ENCODE results near the gene RELA. TPM values are rescaled to one million over a fixed set of nuclear protein-coding genes. Genes with fewer than 3 reads are reported as not detected.
"Not testable (repeated sequence)": the region's sequence is repeated elsewhere in the genome, so short reads cannot be mapped to it uniquely, and the experiment has no call there.

Gene RELA
- total and polyA plus RNA-seq, 4 experiments from 2014 or later = 36.5 to 173 (median 122) TPM

- Mint-ChIP-seq H3K9me3 (no peaks in the 10 kb centered on the region), H3K4me3 (no peak overlapping the region), H3K36me3 (no peaks in the 10 kb centered on the region), H3K27ac (no peak overlapping the region), H3K4me1 (no peaks in the 10 kb centered on the region), H3K27me3 (peaks cover 0 to 1% of the 10 kb centered on the region in 2 donors)
- intact Hi-C loops (cut with micrococcal nuclease) = no loop called here
- DNase-seq = no peak
- H3K9me3 ChIP-seq (ENCODE audit: control insufficient read depth in 1 of 2, low read length in 2 of 2) = no peaks in the 10 kb centered on the region
- no peaks in the 10 kb centered on the region for H3K36me3 ChIP-seq (ENCODE audit: insufficient read depth, low read length)
- no peaks in the 10 kb centered on the region for H3K27me3 ChIP-seq (ENCODE audit: insufficient read depth, low read length)
- no peak overlapping the region for H3K27ac ChIP-seq (ENCODE audit: low read depth, low read length)
- POLR2A ChIA-PET (ENCODE audit: partially characterized antibody) = no interaction called here
- no peak overlapping the region for H3K4me3 ChIP-seq (ENCODE audit: low read length in 2 of 2)
- CTCF ChIA-PET (ENCODE audit: partially characterized antibody) = interaction anchor here (0.6 to 1.2 kb wide), 3 partner anchors 9 to 177 kb away, joined by 3 read pairs; no protein-coding TSS in a partner anchor
- no peaks in the 10 kb centered on the region for H3K4me1 ChIP-seq (ENCODE audit: insufficient read depth, low read length)
These were observed 32.9 kb upstream of the RELA start for GRCh38 chr11:65695459-65696241.

- Mint-ChIP-seq H3K36me3 (no peaks in the 10 kb centered on the region), H3K9me3 (no peaks in the 10 kb centered on the region), H3K4me1 (no peaks in the 10 kb centered on the region), H3K4me3 (no peak overlapping the region), H3K27ac (no peak overlapping the region), H3K27me3 (peaks cover 0 to 1% of the 10 kb centered on the region in 2 donors)
- Histone ChIP-seq H3K4me3 (ENCODE audit: low read length in 2 of 2) (no peak overlapping the region), H3K27ac (ENCODE audit: low read depth, low read length) (no peak overlapping the region), H3K36me3 (ENCODE audit: insufficient read depth, low read length) (no peaks in the 10 kb centered on the region), H3K27me3 (ENCODE audit: insufficient read depth, low read length) (no peaks in the 10 kb centered on the region), H3K9me3 (ENCODE audit: control insufficient read depth in 1 of 2, low read length in 2 of 2) (no peaks in the 10 kb centered on the region), H3K4me1 (ENCODE audit: insufficient read depth, low read length) (no peaks in the 10 kb centered on the region)
- POLR2A ChIA-PET (ENCODE audit: partially characterized antibody) = no interaction called here
- intact Hi-C loops (cut with micrococcal nuclease) = no loop called here
- CTCF ChIA-PET (ENCODE audit: partially characterized antibody) = no interaction called here
- no peak for DNase-seq
These were observed 29.7 kb upstream of the RELA start for GRCh38 chr11:65692367-65692766.

- CTCF ChIA-PET (ENCODE audit: partially characterized antibody) = interaction anchor here (0.6 kb wide), 1 partner anchor 331 kb away, joined by 3 read pairs; no protein-coding TSS in a partner anchor
- H3K27ac Mint-ChIP-seq; H3K27me3 ChIP-seq (ENCODE audit: insufficient read depth, low read length); H3K36me3 Mint-ChIP-seq; intact Hi-C loops (cut with micrococcal nuclease); DNase-seq; H3K27me3 Mint-ChIP-seq; H3K9me3 ChIP-seq (ENCODE audit: control insufficient read depth in 1 of 2, low read length in 2 of 2); H3K4me1 ChIP-seq (ENCODE audit: insufficient read depth, low read length); H3K36me3 ChIP-seq (ENCODE audit: insufficient read depth, low read length); H3K4me3 Mint-ChIP-seq; H3K9me3 Mint-ChIP-seq; H3K4me1 Mint-ChIP-seq; POLR2A ChIA-PET (ENCODE audit: partially characterized antibody); H3K4me3 ChIP-seq (ENCODE audit: low read length in 2 of 2); H3K27ac ChIP-seq (ENCODE audit: low read depth, low read length): not testable (repeated sequence)
These were observed 29.1 kb upstream of the RELA start for GRCh38 chr11:65691847-65692246.

DNA sequence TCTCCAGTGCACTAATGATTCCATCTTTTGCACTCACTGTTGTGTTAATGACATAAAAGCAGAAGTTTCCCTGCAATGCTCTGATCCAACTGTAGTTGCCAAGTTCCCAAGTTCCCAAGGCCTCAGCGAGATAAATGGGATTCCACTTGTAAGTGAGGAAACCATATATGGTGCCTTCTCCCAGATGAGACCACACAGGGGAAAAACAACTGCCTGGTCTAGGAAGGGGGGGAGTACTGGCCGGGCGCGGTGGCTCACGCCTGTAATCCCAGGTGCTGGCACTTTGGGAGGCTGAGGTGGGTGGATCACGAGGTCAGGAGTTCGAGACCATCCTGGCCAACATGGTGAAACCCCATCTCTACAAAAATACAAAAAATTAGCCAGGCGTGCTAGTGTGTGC, 23.3 kb upstream of the RELA start:
- no peaks in the 10 kb centered on the region for H3K27me3 ChIP-seq (ENCODE audit: insufficient read depth, low read length)
- intact Hi-C loops (cut with micrococcal nuclease) = no loop called here
- H3K27me3 Mint-ChIP-seq = peaks cover 2 to 3% of the 10 kb centered on the region in 2 donors
- no peak overlapping the region for H3K27ac ChIP-seq (ENCODE audit: low read depth, low read length)
- no peak overlapping the region for H3K27ac Mint-ChIP-seq
- H3K4me3 Mint-ChIP-seq = no peak overlapping the region
- H3K9me3 ChIP-seq (ENCODE audit: control insufficient read depth in 1 of 2, low read length in 2 of 2) = no peaks in the 10 kb centered on the region
- H3K36me3 ChIP-seq (ENCODE audit: insufficient read depth, low read length) = no peaks in the 10 kb centered on the region
- no peaks in the 10 kb centered on the region for H3K4me1 Mint-ChIP-seq
- DNase-seq = no peak
- no peaks in the 10 kb centered on the region for H3K4me1 ChIP-seq (ENCODE audit: insufficient read depth, low read length)
- no peak overlapping the region for H3K4me3 ChIP-seq (ENCODE audit: low read length in 2 of 2)
- no peaks in the 10 kb centered on the region for H3K36me3 Mint-ChIP-seq
- H3K9me3 Mint-ChIP-seq = no peaks in the 10 kb centered on the region
- CTCF ChIA-PET (ENCODE audit: partially characterized antibody) = no interaction called here
- POLR2A ChIA-PET (ENCODE audit: partially characterized antibody) = no interaction called here

DNA sequence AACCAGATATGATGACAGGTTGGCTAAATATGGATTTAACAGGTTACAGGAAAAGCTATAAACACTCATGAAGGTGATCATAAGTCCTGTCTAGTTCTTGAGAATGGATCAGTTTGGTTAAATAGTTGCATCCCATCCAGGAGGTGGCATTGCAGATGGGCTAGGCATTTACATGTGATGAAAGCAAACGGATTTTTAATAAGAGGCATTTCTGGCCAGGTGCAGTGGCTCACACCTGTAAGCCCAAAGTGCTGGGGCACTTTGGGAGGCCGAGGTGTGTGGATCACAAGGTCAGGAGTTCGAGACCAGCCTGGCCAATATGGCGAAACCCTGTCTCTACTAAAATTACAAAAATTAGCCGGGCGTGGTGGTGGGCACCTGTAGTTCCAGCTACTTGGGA, 20.8 kb upstream of the RELA start:
- H3K4me1 Mint-ChIP-seq; H3K36me3 ChIP-seq (ENCODE audit: insufficient read depth, low read length); H3K27ac ChIP-seq (ENCODE audit: low read depth, low read length); H3K27me3 Mint-ChIP-seq; H3K9me3 Mint-ChIP-seq; POLR2A ChIA-PET (ENCODE audit: partially characterized antibody); CTCF ChIA-PET (ENCODE audit: partially characterized antibody); H3K9me3 ChIP-seq (ENCODE audit: control insufficient read depth in 1 of 2, low read length in 2 of 2); H3K27ac Mint-ChIP-seq; H3K36me3 Mint-ChIP-seq; DNase-seq; H3K4me3 ChIP-seq (ENCODE audit: low read length in 2 of 2); H3K4me3 Mint-ChIP-seq; H3K4me1 ChIP-seq (ENCODE audit: insufficient read depth, low read length); H3K27me3 ChIP-seq (ENCODE audit: insufficient read depth, low read length); intact Hi-C loops (cut with micrococcal nuclease): not testable (repeated sequence)

DNA sequence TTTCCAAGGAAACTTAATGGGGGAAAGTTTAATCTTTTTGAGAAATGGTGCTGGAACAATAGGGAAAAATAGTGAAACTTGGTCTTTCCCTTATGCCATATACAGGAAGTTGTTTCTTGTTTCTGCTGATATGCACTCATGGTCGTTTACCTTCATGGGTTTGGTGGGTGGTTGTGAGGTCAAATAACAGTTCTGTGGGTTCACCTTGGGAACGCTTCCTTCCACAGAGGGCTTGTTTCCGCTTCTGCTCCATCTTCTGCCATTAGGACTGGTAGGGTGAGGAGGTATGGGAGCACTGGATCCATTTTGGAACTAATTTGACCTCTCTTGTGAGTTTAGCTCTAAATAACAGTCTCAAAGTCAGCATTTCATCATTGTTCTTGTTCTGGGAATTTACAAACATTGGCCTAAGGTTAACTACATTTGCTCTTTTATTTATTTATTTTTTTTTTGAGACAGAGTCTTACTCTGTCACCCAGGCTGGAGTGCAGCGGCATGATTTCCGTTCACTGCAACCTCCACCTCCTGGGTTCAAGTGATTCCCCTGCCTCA, 17.6 kb upstream of the RELA start:
- H3K4me1 Mint-ChIP-seq = no peaks in the 10 kb centered on the region
- H3K36me3 Mint-ChIP-seq = no peaks in the 10 kb centered on the region
- H3K27ac ChIP-seq (ENCODE audit: low read depth, low read length) = no peak overlapping the region
- ChIA-PET CTCF (ENCODE audit: partially characterized antibody) (interaction anchor here (1.9 kb wide), 1 partner anchor 25 kb away, joined by 5 read pairs; no protein-coding TSS in a partner anchor), POLR2A (ENCODE audit: partially characterized antibody) (no interaction called here)
- intact Hi-C loops (cut with micrococcal nuclease) = no loop called here
- H3K4me1 ChIP-seq (ENCODE audit: insufficient read depth, low read length) = no peaks in the 10 kb centered on the region
- no peak for DNase-seq
- H3K36me3 ChIP-seq (ENCODE audit: insufficient read depth, low read length) = no peaks in the 10 kb centered on the region
- H3K9me3 ChIP-seq (ENCODE audit: control insufficient read depth in 1 of 2, low read length in 2 of 2) = no peaks in the 10 kb centered on the region
- H3K9me3 Mint-ChIP-seq = no peaks in the 10 kb centered on the region
- H3K4me3 ChIP-seq (ENCODE audit: low read length in 2 of 2) = no peak overlapping the region
- peaks cover 2% of the 10 kb centered on the region in 2 donors for H3K27me3 Mint-ChIP-seq
- no peaks in the 10 kb centered on the region for H3K27me3 ChIP-seq (ENCODE audit: insufficient read depth, low read length)
- H3K27ac Mint-ChIP-seq = no peak overlapping the region
- H3K4me3 Mint-ChIP-seq = no peak overlapping the region

GRCh38 chr11:65672982-65673381, 10.3 kb upstream of the RELA start:
- Histone ChIP-seq H3K4me3 (ENCODE audit: low read length in 2 of 2) (no peak overlapping the region), H3K27ac (ENCODE audit: low read depth, low read length) (no peak overlapping the region), H3K36me3 (ENCODE audit: insufficient read depth, low read length) (no peaks in the 10 kb centered on the region), H3K4me1 (ENCODE audit: insufficient read depth, low read length) (no peaks in the 10 kb centered on the region), H3K9me3 (ENCODE audit: control insufficient read depth in 1 of 2, low read length in 2 of 2) (no peaks in the 10 kb centered on the region), H3K27me3 (ENCODE audit: insufficient read depth, low read length) (no peaks in the 10 kb centered on the region)
- ChIA-PET CTCF (ENCODE audit: partially characterized antibody) (no interaction called here), POLR2A (ENCODE audit: partially characterized antibody) (interaction anchor here (0.9 to 1.8 kb wide), 2 partner anchors 10 to 19 kb away, joined by 4 to 7 read pairs; partner anchors contain the start of gene RELA)
- intact Hi-C loops (cut with micrococcal nuclease) = no loop called here
- Mint-ChIP-seq H3K9me3 (no peaks in the 10 kb centered on the region), H3K4me3 (no peak overlapping the region), H3K36me3 (no peaks in the 10 kb centered on the region), H3K27me3 (no peaks in the 10 kb centered on the region), H3K4me1 (no peaks in the 10 kb centered on the region), H3K27ac (no peak overlapping the region)
- DNase-seq = no peak

All from CD4-positive, alpha-beta memory T cell (primary cell).